Heart right ventricle (tissue), 16 donors: ENCODE results near the gene KSR1. TPM values are rescaled to one million over a fixed set of nuclear protein-coding genes. Genes with fewer than 3 reads are reported as not detected.

Experiments
- ATAC-seq, 8 donors: fragments of 200-7000 bp; cut with Tn5 transposase; one replicate each; pipeline ENCODE4 v1.9.1; 2020; ENCODE audit warnings: mild to moderate bottlenecking in 8 of 8, moderate library complexity in 8 of 8, moderate number of reproducible peaks in 1 of 8
- DNase-seq, 2 donors: peaks; one replicate each; pipeline ENCODE4 v3.0.0-alpha.2; 2020
- H3K27ac ChIP-seq, 10 donors: fragments of 200-600 bp; sonication (generic) in 2 of 10; one replicate each; pipeline versions ENCODE4 v1.5.0 to v1.8.0; 2020 to 2022; ENCODE audit warnings: mild to moderate bottlenecking in 3 of 10
- H3K27me3 ChIP-seq, 7 donors: fragments of 200-600 bp; one replicate each; pipeline ENCODE4 v1.8.0; 2021 to 2022; ENCODE audit warnings: mild to moderate bottlenecking in 2 of 7
- H3K36me3 ChIP-seq, 9 donors: fragments of 200-600 bp; sonication (generic) in 1 of 9; one replicate each; pipeline versions ENCODE4 v1.5.0 to v1.8.0; 2020 to 2022; ENCODE audit warnings: mild to moderate bottlenecking in 2 of 9
- H3K4me1 ChIP-seq, 9 donors: fragments of 200-600 bp; sonication (generic) in 1 of 9; one replicate each; pipeline versions ENCODE4 v1.5.0 to v1.8.0; 2020 to 2022; ENCODE audit warnings: mild to moderate bottlenecking in 4 of 9
- H3K4me3 ChIP-seq, 10 donors: fragments of 200-600 bp; sonication (generic) in 2 of 10; one replicate each; pipeline versions ENCODE4 v1.5.0 to v1.8.0; 2020 to 2022; ENCODE audit warnings: mild to moderate bottlenecking in 7 of 10, moderate library complexity in 2 of 10
- H3K9me3 ChIP-seq, 11 donors: fragments of 200-600 bp in 10 of 11; sonication (generic) in 2 of 11; one replicate each; pipeline versions ENCODE4 v1.5.0 to v1.8.0; 2013 to 2022; ENCODE audit warnings: mild to moderate bottlenecking in 2 of 11, control low read depth in 1 of 11, moderate library complexity in 1 of 11
- CTCF ChIP-seq, 9 donors: fragments of 200-600 bp; sonication (generic) in 2 of 9; IDR thresholded peaks; one replicate each; pipeline versions ENCODE4 v1.5.0 to v1.8.0; 2021 to 2022; ENCODE audit warnings: antibody characterized with exemption in 9 of 9, mild to moderate bottlenecking in 5 of 9, moderate library complexity in 1 of 9
- WGBS, 2 donors: extraction: QIAGEN DNeasy Blood & Tissue Kit; methylation state at CpG; one replicate each; pipeline ENCODE4 v1.1.7; 2013; ENCODE audit warnings: inconsistent platforms in 1 of 2; 5-methylcytosine and 5-hydroxymethylcytosine counted together
- intact Hi-C, 10 donors: fragments of 100-400 bp; cut with DNase I; formaldehyde crosslinking; loops; one replicate each; pipeline versions ENCODE4 v1.11.1 to v1.14.2; 2022
- polyA plus RNA-seq, 2 donors: library from polyadenylated mRNA; stranded (reverse); fragments of 200-250 nt; gene quantifications; one replicate each; pipeline ENCODE4 v1.2.3, GENCODE V29; 2013
- total RNA-seq, 10 donors: library from RNA; stranded (reverse); fragmentation: NEBNext Ultra II Directional in 3 of 10; extraction: Animal tissue kit (Norgen Biotek cat#: 25700) in 3 of 10; gene quantifications; one replicate each; pipeline versions ENCODE4 v1.2.1 to v1.2.4, GENCODE V29; 2021 to 2023
- donor health status: Arrhythmogenic right ventricular cardiomyopathy.
- donor health status: ischemic (EF 13 %, LVEDD 7.1; RV severe dilation, severe dysfunction).
- donor health status: healthy with polysubstance abuse.
- donor health status: DM: no; HTN: yes; CAD: no.
- donor health status: DM: no; HTN: no; CAD: no.
- donor health status: ischemic (EF 25% LVEDD 6.9; RV normal size, moderate dysfunction).
- donor health status: ischemic (EF 25% LVEDD 5.7; RV mildly dilated, moderate dysfunction).
- donor health status: healthy.
- donor health status: DM: yes; HTN: yes; CAD: no.
- donor health status: Ischemic cardiomyopathy.
- donor health status: ischemic (EF 35%, LVEDD 5.7; RV mildly dilated, moderate dysfunction).
- donor health status: nonischemic (EF 11% LVEDD 7.7; RV severe dilation, severe dysfunction).
- donor health status: DM: yes; HTN: yes; CAD: no.
- donor health status: PGD.
- donor health status: ischemic (EF 29% LVEDD 5.4; RV normal size, mild dysfunction).
- donor health status: nonischemic (EF 23%, LVEDD 6.1; RV moderate dilation, normal function).

Gene KSR1
- total and polyA plus RNA-seq, 12 donors = 5.6 to 19.6 (median 8.6) TPM

- 32 to 53% methylated on average over 10 of the region's 10 CpGs for WGBS, 2 donors
- H3K4me1 ChIP-seq = peaks cover 0 to 45% (median 27%) of the 10 kb centered on the region in 9 donors
- no peaks in the 10 kb centered on the region for H3K27me3 ChIP-seq
- TF ChIP-seq CTCF (IDR thresholded peaks at IDR 0.05) = no peak
- DNase-seq = peak in 1 of 2 donors; percentile 27
- H3K4me3 ChIP-seq = no peak overlapping the region
- no peaks in the 10 kb centered on the region for H3K9me3 ChIP-seq
- intact Hi-C loops = no loop called here
- ATAC-seq = peak; percentile 60 to 85 (median 82)
- peaks cover 0 to 16% (median 0%) of the 10 kb centered on the region in 9 donors for H3K36me3 ChIP-seq
- peak overlapping the region in 9 of 10 donors; percentile 8 to 79 (median 56) for H3K27ac ChIP-seq
Observed at GRCh38 chr17:27577884-27578717, 121.9 kb downstream of the KSR1 start.

DNA sequence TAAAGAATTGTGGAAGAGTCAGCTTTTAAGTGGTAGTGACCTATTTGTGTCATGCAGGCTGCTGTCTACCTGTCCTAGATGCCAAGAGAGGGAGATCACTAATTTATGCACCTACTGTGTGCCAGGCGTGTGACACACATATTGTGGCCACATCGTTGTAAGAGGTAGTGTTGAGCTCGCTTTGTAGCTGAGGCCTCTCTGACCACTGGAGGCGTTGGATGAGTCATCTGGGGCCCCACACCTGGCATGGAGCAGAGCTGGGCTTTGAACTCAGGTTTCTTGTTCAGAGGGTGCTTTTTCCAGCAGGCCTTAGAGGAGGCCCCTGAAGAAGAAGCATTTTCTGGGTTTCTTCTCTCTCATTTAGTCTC, 122.5 kb downstream of the KSR1 start:
- Histone ChIP-seq H3K27ac (peak overlapping the region in 2 of 10 donors; percentile 73 to 79), H3K4me3 (no peak overlapping the region), H3K36me3 (peaks cover 0 to 22% (median 0%) of the 10 kb centered on the region in 9 donors), H3K27me3 (no peaks in the 10 kb centered on the region), H3K9me3 (no peaks in the 10 kb centered on the region), H3K4me1 (peaks cover 0 to 40% (median 27%) of the 10 kb centered on the region in 9 donors)
- 82 to 95% methylated on average over 4 of the region's 4 CpGs for WGBS, 2 donors
- ATAC-seq (no peak), DNase-seq (no peak)
- intact Hi-C loops = no loop called here
- TF ChIP-seq CTCF (IDR thresholded peaks at IDR 0.05) = no peak

DNA sequence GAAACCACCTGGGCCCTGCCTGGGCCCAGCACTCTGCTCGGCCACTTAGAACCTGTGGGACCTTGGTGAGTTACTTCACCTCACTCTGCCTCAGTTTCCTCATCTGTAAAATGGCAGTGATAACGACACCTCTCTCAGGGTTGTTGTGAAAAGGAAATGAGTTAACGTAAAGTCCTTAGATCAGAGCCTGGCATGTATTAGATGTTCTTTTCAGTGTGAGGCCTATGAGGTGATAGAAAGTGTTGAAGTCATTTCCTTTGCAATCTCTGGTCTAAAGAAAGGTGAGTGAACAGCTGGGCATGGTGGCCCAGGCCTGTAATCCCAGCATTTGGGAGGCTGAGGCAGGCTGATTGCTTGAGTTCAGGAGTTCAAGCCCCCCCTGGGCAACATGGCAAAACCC, 123.1 kb downstream of the KSR1 start:
- no peaks in the 10 kb centered on the region for H3K9me3 ChIP-seq
- intact Hi-C loops = no loop called here
- no peak for TF ChIP-seq CTCF (IDR thresholded peaks at IDR 0.05)

DNA sequence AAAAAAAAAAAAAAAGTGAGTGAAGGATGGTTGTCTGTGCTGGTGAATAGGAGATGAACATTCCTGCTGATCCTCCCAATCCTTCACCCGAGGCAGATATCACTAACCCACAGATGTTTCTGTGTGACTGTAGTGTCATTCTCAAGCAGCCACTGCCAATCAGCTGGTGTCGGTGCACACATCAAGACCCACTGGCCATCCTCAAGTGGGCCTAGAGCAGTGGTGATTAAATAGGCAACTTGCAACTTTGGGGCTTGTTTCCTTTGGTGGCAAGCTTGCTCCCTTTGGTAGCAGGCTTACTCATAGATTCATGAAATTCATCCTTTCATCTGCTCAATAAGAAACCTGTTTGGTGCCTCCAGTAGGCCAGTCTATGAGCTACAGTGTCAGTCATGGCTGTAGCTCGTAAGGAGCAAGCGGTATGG, 123.7 kb downstream of the KSR1 start:
- no peak for TF ChIP-seq CTCF (IDR thresholded peaks at IDR 0.05)
- H3K9me3 ChIP-seq = no peaks in the 10 kb centered on the region
- intact Hi-C loops = loop anchor here in 2 of 10 donors (10.0 kb wide), 3 partner anchors 85 to 125 kb away; partner anchors contain the start of gene KSR1 (in 1 of the 2)
- no peaks in the 10 kb centered on the region for H3K27me3 ChIP-seq
- ATAC-seq (no peak), DNase-seq (no peak)
- 89 to 92% methylated on average over 4 of the region's 4 CpGs for WGBS, 2 donors
- H3K4me1 ChIP-seq = peaks cover 0 to 32% (median 22%) of the 10 kb centered on the region in 9 donors
- no peak overlapping the region for H3K27ac ChIP-seq
- no peak overlapping the region for H3K4me3 ChIP-seq
- peaks cover 0 to 28% (median 0%) of the 10 kb centered on the region in 9 donors for H3K36me3 ChIP-seq

More for the DNA sequence above, 123.1 kb downstream of the KSR1 start:
- peaks cover 0 to 34% (median 26%) of the 10 kb centered on the region in 9 donors for H3K4me1 ChIP-seq
- ATAC-seq = no peak
- no peak overlapping the region for H3K4me3 ChIP-seq
- no peak overlapping the region for H3K27ac ChIP-seq
- DNase-seq = no peak
- WGBS, 2 donors = 92 to 94% methylated on average over 3 of the region's 3 CpGs
- no peaks in the 10 kb centered on the region for H3K27me3 ChIP-seq
- peaks cover 0 to 26% (median 0%) of the 10 kb centered on the region in 9 donors for H3K36me3 ChIP-seq
